Measurements from ENCODE around the gene HINT3.
"Not testable (repeated sequence)": the region's sequence is repeated elsewhere in the genome, so short reads cannot be mapped to it uniquely, and the experiment has no call there.

HINT3 gene

GRCh38 chr6:125961117-125961516, 4.5 kb downstream of the HINT3 start:
- no peak for DNase-seq (ENCODE audit: low read depth)
- no peak overlapping the region for H3K4me3 ChIP-seq (ENCODE audit: low read depth, low read length)
- no peak for TF ChIP-seq CTCF (IDR thresholded peaks at IDR 0.05; ENCODE audit: low read depth, low read length, missing control alignments)

DNA sequence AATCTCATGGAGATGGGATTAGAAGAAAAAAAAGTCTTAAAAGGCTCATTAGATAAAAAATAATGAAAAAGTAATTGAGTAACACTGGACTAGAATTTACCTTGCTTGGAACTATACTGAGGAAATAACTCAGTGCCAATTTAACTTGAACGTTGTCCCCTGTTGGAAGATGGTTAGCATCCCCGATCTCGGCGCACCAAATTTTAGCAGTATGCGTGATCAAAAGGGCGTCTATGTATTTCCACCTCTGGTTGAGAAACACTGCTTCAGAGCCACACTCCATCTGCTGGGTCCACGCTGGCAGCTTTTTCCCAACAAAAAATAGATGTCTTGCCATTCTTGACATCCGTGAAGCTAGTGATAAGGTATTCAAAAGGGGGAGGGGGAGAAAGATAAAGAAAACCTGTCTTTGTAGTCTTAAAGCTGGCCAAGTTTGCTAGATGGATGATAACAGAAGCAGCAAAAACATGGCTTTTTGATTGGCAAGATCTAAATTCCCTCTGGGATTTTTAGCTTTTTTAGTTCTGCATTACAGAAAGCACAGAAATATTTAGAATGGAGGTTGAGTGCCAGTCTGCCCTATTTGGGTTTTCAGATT, 6.4 kb downstream of the HINT3 start:
- no peak for TF ChIP-seq CTCF (IDR thresholded peaks at IDR 0.05; ENCODE audit: low read depth, low read length, missing control alignments)
- no peak for DNase-seq (ENCODE audit: low read depth)
- H3K4me3 ChIP-seq (ENCODE audit: low read depth, low read length): no peak overlapping the region

DNA sequence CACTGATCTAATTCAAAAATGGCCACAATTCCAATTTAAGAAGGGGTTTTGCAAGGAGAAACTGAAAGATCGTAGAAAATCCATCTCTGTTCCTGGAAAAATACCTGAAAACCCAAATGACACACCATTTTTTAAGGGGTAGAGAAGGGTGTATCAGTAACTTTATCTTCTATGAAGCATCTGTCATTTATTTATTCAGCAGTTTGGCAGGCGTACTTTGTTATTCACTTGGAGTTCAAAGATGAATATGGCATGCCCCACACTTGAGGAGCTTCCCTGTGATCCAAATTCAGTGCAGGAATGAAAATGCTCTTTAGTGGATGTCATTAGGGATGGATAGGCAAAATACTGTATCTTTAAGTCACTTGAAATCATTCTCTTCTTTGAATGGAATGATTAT, 7.2 kb downstream of the HINT3 start:
- no peak for DNase-seq (ENCODE audit: low read depth)
- TF ChIP-seq CTCF (IDR thresholded peaks at IDR 0.05; ENCODE audit: low read depth, low read length, missing control alignments): no peak
- no peak overlapping the region for H3K4me3 ChIP-seq (ENCODE audit: low read depth, low read length)

- DNase-seq (ENCODE audit: low read depth): no peak
- no peak overlapping the region for H3K4me3 ChIP-seq (ENCODE audit: low read depth, low read length)
- no peak for TF ChIP-seq CTCF (IDR thresholded peaks at IDR 0.05; ENCODE audit: low read depth, low read length, missing control alignments)
Observed at GRCh38 chr6:125966569-125966968, 10.0 kb downstream of the HINT3 start.

DNA sequence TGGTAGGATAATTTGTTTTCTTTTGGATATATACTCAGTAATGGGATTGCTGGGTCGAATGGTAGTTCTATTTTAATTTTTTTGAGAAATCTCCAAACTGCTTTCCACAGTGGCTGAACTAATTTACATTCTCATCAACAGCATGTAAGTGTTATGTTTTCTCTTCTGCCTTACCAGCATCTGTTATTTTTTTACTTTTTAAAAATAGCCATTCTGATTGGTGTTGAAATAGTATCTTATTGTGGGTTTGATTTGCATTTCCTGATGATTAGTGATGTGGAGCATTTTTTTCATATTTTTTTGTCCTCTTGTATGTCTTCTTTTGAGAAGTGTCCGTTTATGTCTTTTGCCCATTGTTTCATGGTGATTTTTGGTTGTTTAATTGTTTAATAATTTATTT, 11.9 kb downstream of the HINT3 start:
- DNase-seq (ENCODE audit: low read depth): no peak
- no peak overlapping the region for H3K4me3 ChIP-seq (ENCODE audit: low read depth, low read length)
- no peak for TF ChIP-seq CTCF (IDR thresholded peaks at IDR 0.05; ENCODE audit: low read depth, low read length, missing control alignments)

- no peak for TF ChIP-seq CTCF (IDR thresholded peaks at IDR 0.05; ENCODE audit: low read depth, low read length, missing control alignments)
- no peak for DNase-seq (ENCODE audit: low read depth)
Observed at GRCh38 chr6:125970760-125971159, 14.2 kb downstream of the HINT3 start.

DNA sequence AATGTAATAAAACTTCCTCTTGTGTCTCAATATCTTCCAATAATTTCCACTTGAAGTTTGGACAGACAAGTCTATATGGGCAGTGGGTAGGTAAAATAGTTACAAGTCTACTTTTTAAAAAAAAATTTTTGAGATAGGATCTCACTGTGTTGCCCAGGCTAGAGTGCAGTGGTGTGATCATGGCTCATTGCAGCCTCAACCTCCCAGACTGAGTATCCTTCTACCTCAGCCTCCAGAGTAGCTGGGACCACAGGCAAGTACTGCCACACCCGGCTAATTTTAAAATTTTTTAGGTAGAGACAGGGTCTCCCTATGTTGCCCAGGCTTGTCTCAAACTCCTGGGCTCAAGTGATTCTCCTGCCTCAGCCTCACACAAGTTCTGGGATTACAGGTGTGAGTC, 15.9 kb downstream of the HINT3 start:
- not testable (repeated sequence) for H3K4me3 ChIP-seq (ENCODE audit: low read depth, low read length); DNase-seq (ENCODE audit: low read depth)

More at GRCh38 chr6:125970760-125971159, 14.2 kb downstream of the HINT3 start:
- no peak overlapping the region for H3K4me3 ChIP-seq (ENCODE audit: low read depth, low read length)

Data from GM12864 (cell line).